ENCODE data around the gene TP53I13.

TP53I13 gene

DNA sequence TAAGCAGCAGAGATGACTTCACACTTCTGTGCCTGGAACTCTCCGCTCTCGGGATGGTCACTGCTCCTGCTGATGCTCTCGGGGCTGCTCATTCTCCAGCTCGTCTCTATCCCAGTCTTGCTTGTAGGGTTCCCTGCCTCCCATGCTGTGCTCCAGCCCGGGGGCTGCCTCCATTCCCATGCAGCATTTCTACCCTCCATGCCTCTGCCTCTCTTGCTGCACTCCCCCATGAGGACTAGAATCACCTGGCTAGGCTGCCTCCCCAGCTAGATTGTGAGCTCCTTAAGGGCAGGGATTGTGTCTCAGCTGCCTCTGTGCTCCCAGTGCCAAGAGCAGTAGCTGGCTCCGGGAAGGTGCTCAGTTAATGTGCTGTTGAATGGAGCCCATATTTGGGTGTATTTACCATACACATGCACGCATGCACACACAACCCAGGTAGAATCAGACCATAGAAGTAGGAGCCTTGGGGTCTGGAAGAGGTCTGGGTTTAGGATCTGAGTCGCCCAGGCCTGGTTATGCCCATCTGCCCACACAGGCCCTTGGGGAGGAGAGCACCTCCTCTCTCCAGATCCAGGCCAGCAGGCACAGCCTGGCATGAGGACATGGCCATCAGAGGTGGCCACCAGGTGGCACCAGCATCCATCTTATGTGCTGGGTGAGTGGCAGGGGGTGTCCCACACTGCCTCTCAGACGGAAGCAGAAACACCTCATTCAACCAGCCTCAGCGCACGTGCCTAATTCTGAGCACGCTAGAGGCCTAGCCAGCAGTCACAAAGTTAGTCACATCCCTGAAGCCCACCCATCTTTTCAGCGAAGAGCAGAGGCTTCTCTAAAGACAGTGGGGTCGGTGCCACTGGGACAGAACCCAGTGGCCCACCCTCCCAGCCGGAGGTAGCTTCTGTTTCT lies 11.6 kb downstream of the TP53I13 start:
- H3K27ac ChIP-seq (replicated peaks) = no peak overlapping the region; the same call in 1 of the 2 replicates
- peak; percentile 78 to 91 for DNase-seq (ENCODE audit: low read depth in 1 of 2, low spot score in 1 of 2)

DNA sequence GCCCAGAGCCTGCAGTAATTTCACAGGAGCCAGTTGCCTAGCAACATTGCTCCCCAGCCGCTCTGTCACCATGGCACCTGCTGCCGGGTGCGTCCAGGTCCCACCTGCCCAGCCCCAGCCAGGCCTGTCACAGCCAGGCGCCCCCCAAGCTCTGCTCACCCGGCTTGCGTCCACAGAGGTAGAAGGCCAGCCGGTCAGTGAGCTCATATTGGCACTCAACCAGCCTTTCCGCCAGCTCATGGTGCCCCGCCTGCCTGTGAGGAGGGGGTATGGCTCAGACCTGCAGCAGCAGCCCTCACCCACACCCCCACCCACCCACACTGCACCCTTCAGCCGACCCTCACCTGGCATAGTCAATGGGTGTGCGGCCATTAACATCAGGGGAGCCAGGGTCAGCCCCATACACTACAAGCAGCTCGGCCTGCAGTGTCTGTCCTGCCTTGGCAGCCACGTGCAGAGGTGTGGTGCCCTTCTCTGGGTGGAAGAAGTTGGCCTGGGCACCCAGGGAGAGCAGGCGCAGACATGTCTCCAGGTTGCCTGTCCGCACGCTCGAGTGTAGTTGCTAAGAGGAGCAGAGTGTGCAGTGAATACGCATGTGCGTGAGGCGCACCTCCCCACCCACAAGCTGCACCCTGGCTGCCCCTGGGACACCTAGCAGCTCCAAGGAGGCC lies 13.2 kb downstream of the TP53I13 start:
- TF ChIP-seq POLR2AphosphoS5 (IDR thresholded peaks at IDR 0.05; ENCODE audit: low read depth) (no peak), GABPA (IDR thresholded peaks at IDR 0.05; ENCODE audit: low read depth) (no peak), SPI1 (IDR thresholded peaks at IDR 0.05; ENCODE audit: borderline replicate concordance, low read depth) (no peak)
- TF ChIP-seq, protein P1, sequence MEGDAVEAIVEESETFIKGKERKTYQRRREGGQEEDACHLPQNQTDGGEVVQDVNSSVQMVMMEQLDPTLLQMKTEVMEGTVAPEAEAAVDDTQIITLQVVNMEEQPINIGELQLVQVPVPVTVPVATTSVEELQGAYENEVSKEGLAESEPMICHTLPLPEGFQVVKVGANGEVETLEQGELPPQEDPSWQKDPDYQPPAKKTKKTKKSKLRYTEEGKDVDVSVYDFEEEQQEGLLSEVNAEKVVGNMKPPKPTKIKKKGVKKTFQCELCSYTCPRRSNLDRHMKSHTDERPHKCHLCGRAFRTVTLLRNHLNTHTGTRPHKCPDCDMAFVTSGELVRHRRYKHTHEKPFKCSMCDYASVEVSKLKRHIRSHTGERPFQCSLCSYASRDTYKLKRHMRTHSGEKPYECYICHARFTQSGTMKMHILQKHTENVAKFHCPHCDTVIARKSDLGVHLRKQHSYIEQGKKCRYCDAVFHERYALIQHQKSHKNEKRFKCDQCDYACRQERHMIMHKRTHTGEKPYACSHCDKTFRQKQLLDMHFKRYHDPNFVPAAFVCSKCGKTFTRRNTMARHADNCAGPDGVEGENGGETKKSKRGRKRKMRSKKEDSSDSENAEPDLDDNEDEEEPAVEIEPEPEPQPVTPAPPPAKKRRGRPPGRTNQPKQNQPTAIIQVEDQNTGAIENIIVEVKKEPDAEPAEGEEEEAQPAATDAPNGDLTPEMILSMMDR (IDR thresholded peaks at IDR 0.05; ENCODE audit: insufficient read depth, low read length) = no peak
- TF ChIP-seq, protein P2, sequence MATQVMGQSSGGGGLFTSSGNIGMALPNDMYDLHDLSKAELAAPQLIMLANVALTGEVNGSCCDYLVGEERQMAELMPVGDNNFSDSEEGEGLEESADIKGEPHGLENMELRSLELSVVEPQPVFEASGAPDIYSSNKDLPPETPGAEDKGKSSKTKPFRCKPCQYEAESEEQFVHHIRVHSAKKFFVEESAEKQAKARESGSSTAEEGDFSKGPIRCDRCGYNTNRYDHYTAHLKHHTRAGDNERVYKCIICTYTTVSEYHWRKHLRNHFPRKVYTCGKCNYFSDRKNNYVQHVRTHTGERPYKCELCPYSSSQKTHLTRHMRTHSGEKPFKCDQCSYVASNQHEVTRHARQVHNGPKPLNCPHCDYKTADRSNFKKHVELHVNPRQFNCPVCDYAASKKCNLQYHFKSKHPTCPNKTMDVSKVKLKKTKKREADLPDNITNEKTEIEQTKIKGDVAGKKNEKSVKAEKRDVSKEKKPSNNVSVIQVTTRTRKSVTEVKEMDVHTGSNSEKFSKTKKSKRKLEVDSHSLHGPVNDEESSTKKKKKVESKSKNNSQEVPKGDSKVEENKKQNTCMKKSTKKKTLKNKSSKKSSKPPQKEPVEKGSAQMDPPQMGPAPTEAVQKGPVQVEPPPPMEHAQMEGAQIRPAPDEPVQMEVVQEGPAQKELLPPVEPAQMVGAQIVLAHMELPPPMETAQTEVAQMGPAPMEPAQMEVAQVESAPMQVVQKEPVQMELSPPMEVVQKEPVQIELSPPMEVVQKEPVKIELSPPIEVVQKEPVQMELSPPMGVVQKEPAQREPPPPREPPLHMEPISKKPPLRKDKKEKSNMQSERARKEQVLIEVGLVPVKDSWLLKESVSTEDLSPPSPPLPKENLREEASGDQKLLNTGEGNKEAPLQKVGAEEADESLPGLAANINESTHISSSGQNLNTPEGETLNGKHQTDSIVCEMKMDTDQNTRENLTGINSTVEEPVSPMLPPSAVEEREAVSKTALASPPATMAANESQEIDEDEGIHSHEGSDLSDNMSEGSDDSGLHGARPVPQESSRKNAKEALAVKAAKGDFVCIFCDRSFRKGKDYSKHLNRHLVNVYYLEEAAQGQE (IDR thresholded peaks at IDR 0.05; ENCODE audit: insufficient replicate concordance, low read depth) = no peak
- H3K27me3 ChIP-seq (ENCODE audit: insufficient read depth, poor library complexity, severe bottlenecking) = no peaks in the 10 kb centered on the region
- no peak overlapping the region for H3K27ac ChIP-seq (replicated peaks)
- H3K4me3 ChIP-seq (replicated peaks; ENCODE audit: insufficient read depth, low read length) = no peak overlapping the region
- no peak for DNase-seq (ENCODE audit: low read depth in 1 of 2, low spot score in 1 of 2)

More for the DNA sequence above, 11.6 kb downstream of the TP53I13 start:
- no peak overlapping the region for H3K4me3 ChIP-seq (replicated peaks; ENCODE audit: insufficient read depth, low read length)
- TF ChIP-seq GABPA (IDR thresholded peaks at IDR 0.05; ENCODE audit: low read depth) (no peak), POLR2AphosphoS5 (IDR thresholded peaks at IDR 0.05; ENCODE audit: low read depth) (peak; percentile 50)
- TF ChIP-seq, protein P1 (IDR thresholded peaks at IDR 0.05; ENCODE audit: insufficient read depth, low read length) = peak; percentile 97
- H3K27me3 ChIP-seq (ENCODE audit: insufficient read depth, poor library complexity, severe bottlenecking) = no peaks in the 10 kb centered on the region

DNA sequence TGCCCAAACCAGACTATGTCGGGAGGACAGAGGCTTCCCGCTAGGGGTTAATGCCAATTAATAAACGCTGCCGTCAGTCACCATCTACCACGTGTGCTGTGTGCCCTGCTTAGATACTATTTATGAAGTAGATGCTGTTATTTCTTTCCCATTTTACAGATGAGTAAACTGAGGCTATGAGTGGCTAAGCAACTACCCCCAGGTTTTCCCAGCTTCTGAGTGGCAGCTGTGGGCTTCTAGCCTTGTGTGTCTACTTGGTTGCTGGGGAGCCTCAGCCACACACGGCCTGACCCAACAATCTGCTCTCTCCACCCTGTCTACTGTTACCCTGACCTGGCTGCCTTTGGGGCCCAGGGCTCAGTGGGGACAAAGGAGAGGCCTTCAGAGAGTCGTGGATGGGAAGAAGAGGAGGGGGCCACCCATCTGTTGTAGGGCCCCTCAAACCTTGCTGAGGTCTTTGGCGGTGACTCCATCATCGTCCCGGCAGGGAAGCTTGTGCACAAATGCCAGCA lies 13.8 kb downstream of the TP53I13 start:
- Histone ChIP-seq H3K27ac (replicated peaks) (no peak overlapping the region), H3K4me3 (replicated peaks; ENCODE audit: insufficient read depth, low read length) (no peak overlapping the region), H3K27me3 (ENCODE audit: insufficient read depth, poor library complexity, severe bottlenecking) (no peaks in the 10 kb centered on the region)
- no peak for DNase-seq (ENCODE audit: low read depth in 1 of 2, low spot score in 1 of 2)
- no peak for TF ChIP-seq GABPA (IDR thresholded peaks at IDR 0.05; ENCODE audit: low read depth)

DNA sequence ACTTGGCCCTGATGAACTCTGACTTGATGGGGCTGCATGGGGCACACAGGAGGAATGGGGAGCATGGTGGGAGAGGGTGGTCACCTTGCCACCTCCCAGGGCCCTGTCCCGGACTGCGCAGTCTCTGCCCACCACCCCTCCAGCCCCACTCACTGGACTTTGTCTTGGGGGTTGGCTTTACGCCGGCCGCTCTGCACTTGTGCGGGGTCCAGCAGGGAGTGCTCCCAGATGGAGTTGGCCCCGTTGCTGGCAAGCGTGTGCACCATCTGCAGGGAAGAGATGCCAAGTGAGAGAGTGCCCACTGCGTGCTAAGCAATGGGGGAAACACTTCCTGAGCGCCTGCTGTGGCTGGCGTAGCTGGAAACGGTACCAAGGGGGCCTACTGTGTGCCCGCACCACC lies 14.3 kb downstream of the TP53I13 start:
- DNase-seq (ENCODE audit: low read depth in 1 of 2, low spot score in 1 of 2) = no peak
- no peaks in the 10 kb centered on the region for H3K27me3 ChIP-seq (ENCODE audit: insufficient read depth, poor library complexity, severe bottlenecking)
- H3K27ac ChIP-seq (replicated peaks) = no peak overlapping the region
- H3K4me3 ChIP-seq (replicated peaks; ENCODE audit: insufficient read depth, low read length) = no peak overlapping the region
- TF ChIP-seq, protein P2 (IDR thresholded peaks at IDR 0.05; ENCODE audit: insufficient replicate concordance, low read depth) = no peak
- TF ChIP-seq SPI1 (IDR thresholded peaks at IDR 0.05; ENCODE audit: borderline replicate concordance, low read depth) (no peak), GABPA (IDR thresholded peaks at IDR 0.05; ENCODE audit: low read depth) (no peak), POLR2AphosphoS5 (IDR thresholded peaks at IDR 0.05; ENCODE audit: low read depth) (no peak)
- TF ChIP-seq, protein P1 (IDR thresholded peaks at IDR 0.05; ENCODE audit: insufficient read depth, low read length) = no peak

Data from HL-60 (cell line).